Measurements from ENCODE around the gene SERTAD3. TPM values are rescaled to one million over a fixed set of nuclear protein-coding genes. Genes with fewer than 3 reads are reported as not detected.

SERTAD3 gene
- total RNA-seq, 5 donors from 2014 or later (not counting 1 experiment from before 2014, with no cell fraction given): 17.4 to 26.7 (median 24.7) TPM

DNA sequence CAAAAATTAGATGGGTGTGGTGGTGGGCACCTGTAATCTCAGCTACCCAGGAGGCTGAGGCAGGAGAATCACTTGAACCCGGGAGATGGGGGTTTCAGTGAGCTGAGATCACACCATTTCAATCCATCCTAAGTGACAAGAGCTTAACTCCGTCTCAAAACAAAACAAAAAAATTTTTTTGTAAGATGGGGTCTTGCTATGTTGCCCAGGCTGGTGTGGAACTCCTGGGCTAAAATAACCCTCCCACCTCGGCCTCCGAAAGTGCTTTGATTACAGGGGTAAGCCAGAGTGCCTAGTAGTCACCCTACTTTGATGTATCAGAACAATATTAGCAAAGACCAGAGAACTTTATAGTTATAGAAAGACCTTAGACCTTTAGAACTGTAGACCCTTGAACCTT lies 30.6 kb upstream of the SERTAD3 start:
- no CpG with 5 or more reads among the region's 4 CpGs for WGBS (ENCODE audit: insufficient coverage)
- no peak for ATAC-seq (replicated peaks in 1 of 4)
- no peak overlapping the region for H3K27ac Mint-ChIP-seq

DNA sequence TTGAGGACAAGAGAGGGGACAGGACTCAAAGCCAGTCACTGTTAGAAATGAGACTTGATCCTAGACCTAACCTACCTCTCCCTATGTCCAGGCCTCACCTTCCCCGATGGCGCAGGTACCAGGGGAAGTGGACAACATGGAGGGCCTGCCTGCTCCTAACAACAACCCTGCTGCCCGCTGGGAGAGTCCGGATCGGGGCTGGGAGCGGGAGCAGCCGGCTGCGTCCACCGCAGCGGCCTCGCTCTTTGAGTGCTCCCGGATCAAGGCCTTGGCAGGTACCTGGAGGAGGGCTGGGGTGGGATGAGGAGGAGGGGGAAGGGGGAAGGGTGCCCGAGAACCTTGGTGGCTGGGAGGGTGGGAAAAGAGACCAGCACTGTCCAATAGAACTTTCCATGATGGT lies 28.4 kb upstream of the SERTAD3 start:
- Mint-ChIP-seq H3K9me3 (no peaks in the 10 kb centered on the region), H3K27ac (no peak overlapping the region), H3K4me3 (no peak overlapping the region), H3K27me3 (peaks cover 4 to 16% of the 10 kb centered on the region in 2 donors), H3K4me1 (peaks cover 0 to 3% (median 0%) of the 10 kb centered on the region in 3 donors), H3K36me3 (no peaks in the 10 kb centered on the region)
- no peaks in the 10 kb centered on the region for H3K36me3 ChIP-seq (ENCODE audit: control insufficient read depth in 2 of 2, extremely low read depth in 1 of 2, insufficient read depth in 1 of 2, low read length in 1 of 2)
- no peak overlapping the region for H3K4me3 ChIP-seq (ENCODE audit: control insufficient read depth in 1 of 2, extremely low read depth in 1 of 2, low read length in 1 of 2)
- no peak for DNase-seq
- ChIA-PET POLR2A (no interaction called here), CTCF (no interaction called here)
- H3K9me3 ChIP-seq: no peaks in the 10 kb centered on the region
- H3K4me1 ChIP-seq (ENCODE audit: control insufficient read depth in 1 of 2, extremely low read depth in 1 of 2, insufficient read depth in 2 of 2, low read length in 2 of 2): peaks cover 0 to 1% of the 10 kb centered on the region in 2 experiments
- no peak overlapping the region for H3K27ac ChIP-seq (ENCODE audit: low read length)
- 100% methylated on average over 8 of the region's 13 CpGs for WGBS (ENCODE audit: insufficient coverage)
- ATAC-seq (replicated peaks in 1 of 4): no peak
- peaks cover 3 to 16% of the 10 kb centered on the region in 2 experiments for H3K27me3 ChIP-seq (replicated peaks in 1 of 2; ENCODE audit: control insufficient read depth in 2 of 2, extremely low read depth in 1 of 2, insufficient read depth in 2 of 2, low read length in 1 of 2)

More for the DNA sequence above, 30.6 kb upstream of the SERTAD3 start:
- Histone ChIP-seq H3K27ac (ENCODE audit: low read length) (no peak overlapping the region), H3K9me3 (no peaks in the 10 kb centered on the region), H3K36me3 (ENCODE audit: control insufficient read depth in 2 of 2, extremely low read depth in 1 of 2, insufficient read depth in 1 of 2, low read length in 1 of 2) (no peaks in the 10 kb centered on the region), H3K4me1 (ENCODE audit: control insufficient read depth in 1 of 2, extremely low read depth in 1 of 2, insufficient read depth in 2 of 2, low read length in 2 of 2) (no peaks in the 10 kb centered on the region), H3K4me3 (ENCODE audit: control insufficient read depth in 1 of 2, extremely low read depth in 1 of 2, low read length in 1 of 2) (no peak overlapping the region), H3K27me3 (replicated peaks in 1 of 2; ENCODE audit: control insufficient read depth in 2 of 2, extremely low read depth in 1 of 2, insufficient read depth in 2 of 2, low read length in 1 of 2) (peaks cover 0 to 4% of the 10 kb centered on the region in 2 experiments)
- Mint-ChIP-seq H3K27me3 (peaks cover 9 to 13% of the 10 kb centered on the region in 2 donors), H3K9me3 (no peaks in the 10 kb centered on the region), H3K4me1 (no peaks in the 10 kb centered on the region), H3K36me3 (no peaks in the 10 kb centered on the region), H3K4me3 (no peak overlapping the region)
- DNase-seq: no peak
- CTCF ChIA-PET: no interaction called here
- POLR2A ChIA-PET: no interaction called here

DNA sequence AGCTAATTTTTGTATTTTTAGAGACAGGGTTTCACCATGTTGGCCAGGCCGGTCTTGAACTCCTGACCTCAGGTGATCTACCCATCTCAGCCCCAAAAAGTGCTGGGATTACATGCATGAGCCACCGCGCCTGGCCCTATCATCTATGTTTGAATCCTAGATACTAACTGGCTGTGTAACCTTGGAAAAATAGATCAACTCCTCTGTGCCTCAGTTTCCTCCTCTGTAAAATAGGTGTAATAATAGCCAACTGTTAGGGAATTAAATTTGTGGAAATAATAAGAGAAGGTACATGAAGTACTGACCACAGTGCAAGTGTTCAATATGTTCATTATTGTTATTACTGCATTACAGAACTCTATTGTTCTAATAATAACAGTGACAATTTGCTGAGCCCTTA lies 27.0 kb upstream of the SERTAD3 start:
- CTCF ChIA-PET: no interaction called here
- 100% methylated on average over 1 of the region's 3 CpGs for WGBS (ENCODE audit: insufficient coverage)

DNA sequence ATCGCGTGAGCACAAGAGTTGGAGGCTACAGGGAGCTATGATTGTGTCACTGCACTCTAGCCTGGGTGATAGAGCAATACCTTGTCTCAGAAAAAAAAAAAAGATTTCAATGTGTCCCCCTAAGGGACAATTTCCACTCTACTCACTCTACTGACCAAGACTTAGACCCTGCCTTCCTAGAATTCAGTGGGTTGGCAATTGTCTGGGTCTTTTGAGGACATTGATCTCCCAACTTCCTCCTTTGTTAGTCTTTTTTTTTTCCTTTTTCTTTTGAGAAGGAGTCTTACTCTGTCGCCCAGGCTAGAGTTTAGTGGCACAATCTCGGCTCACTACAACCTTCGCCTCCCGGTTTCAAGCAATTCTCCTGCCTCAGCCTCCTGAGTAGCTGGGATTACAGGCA lies 24.9 kb upstream of the SERTAD3 start:
- no peaks in the 10 kb centered on the region for H3K9me3 ChIP-seq
- CTCF ChIA-PET: no interaction called here
- H3K4me3 ChIP-seq (ENCODE audit: control insufficient read depth in 1 of 2, extremely low read depth in 1 of 2, low read length in 1 of 2): no peak overlapping the region
- WGBS (ENCODE audit: insufficient coverage): 100% methylated on average over 2 of the region's 6 CpGs
- Mint-ChIP-seq H3K9me3 (no peaks in the 10 kb centered on the region), H3K27me3 (peaks cover 9 to 21% of the 10 kb centered on the region in 2 donors), H3K27ac (no peak overlapping the region), H3K4me3 (peak overlapping the region in 1 of 3 donors; percentile 44), H3K4me1 (peaks cover 24 to 27% (median 24%) of the 10 kb centered on the region in 3 donors), H3K36me3 (no peaks in the 10 kb centered on the region)
- no peak overlapping the region for H3K27ac ChIP-seq (ENCODE audit: low read length)
- peaks cover 11 to 32% of the 10 kb centered on the region in 2 experiments for H3K4me1 ChIP-seq (ENCODE audit: control insufficient read depth in 1 of 2, extremely low read depth in 1 of 2, insufficient read depth in 2 of 2, low read length in 2 of 2)
- POLR2A ChIA-PET: no interaction called here
- no peaks in the 10 kb centered on the region for H3K36me3 ChIP-seq (ENCODE audit: control insufficient read depth in 2 of 2, extremely low read depth in 1 of 2, insufficient read depth in 1 of 2, low read length in 1 of 2)
- H3K27me3 ChIP-seq (replicated peaks in 1 of 2; ENCODE audit: control insufficient read depth in 2 of 2, extremely low read depth in 1 of 2, insufficient read depth in 2 of 2, low read length in 1 of 2): peaks cover 3 to 24% of the 10 kb centered on the region in 2 experiments
- ATAC-seq (replicated peaks in 1 of 4) (no peak), DNase-seq (no peak)

More for the DNA sequence above, 27.0 kb upstream of the SERTAD3 start:
- H3K9me3 ChIP-seq: no peaks in the 10 kb centered on the region
- POLR2A ChIA-PET: no interaction called here
- H3K4me1 ChIP-seq (ENCODE audit: control insufficient read depth in 1 of 2, extremely low read depth in 1 of 2, insufficient read depth in 2 of 2, low read length in 2 of 2): peaks cover 6 to 13% of the 10 kb centered on the region in 2 experiments
- H3K36me3 ChIP-seq (ENCODE audit: control insufficient read depth in 2 of 2, extremely low read depth in 1 of 2, insufficient read depth in 1 of 2, low read length in 1 of 2): no peaks in the 10 kb centered on the region
- Mint-ChIP-seq H3K4me3 (no peak overlapping the region), H3K9me3 (no peaks in the 10 kb centered on the region), H3K36me3 (no peaks in the 10 kb centered on the region), H3K27me3 (peaks cover 9 to 23% of the 10 kb centered on the region in 2 donors), H3K4me1 (peaks cover 7 to 9% (median 8%) of the 10 kb centered on the region in 3 donors), H3K27ac (no peak overlapping the region)
- H3K4me3 ChIP-seq (ENCODE audit: control insufficient read depth in 1 of 2, extremely low read depth in 1 of 2, low read length in 1 of 2): no peak overlapping the region
- H3K27me3 ChIP-seq (replicated peaks in 1 of 2; ENCODE audit: control insufficient read depth in 2 of 2, extremely low read depth in 1 of 2, insufficient read depth in 2 of 2, low read length in 1 of 2): peaks cover 3 to 24% of the 10 kb centered on the region in 2 experiments
- no peak for DNase-seq
- ATAC-seq (replicated peaks in 1 of 4): no peak
- H3K27ac ChIP-seq (ENCODE audit: low read length): no peak overlapping the region

GRCh38 chr19:40466985-40467734 lies 23.0 kb upstream of the SERTAD3 start, which contains the start of gene SPTBN4:
TSS of gene SPTBN4 (plus strand) at chr19:40467001. CDS start at chr19:40472622, 5,621 bp downstream.
- H3K4me3 Mint-ChIP-seq: peak within 1 kb of the TSS; percentile 76 to 92 (median 83)
- peak within 1 kb of the TSS; percentile 81 for H3K27ac ChIP-seq (ENCODE audit: low read length)

GRCh38 chr19:40466219-40466984 lies 22.3 kb upstream of the SERTAD3 start:
- peak overlapping the region; percentile 76 to 92 (median 83) for H3K4me3 Mint-ChIP-seq
- H3K9me3 Mint-ChIP-seq: no peaks in the 10 kb centered on the region
- Histone ChIP-seq H3K9me3 (no peaks in the 10 kb centered on the region), H3K36me3 (ENCODE audit: control insufficient read depth in 2 of 2, extremely low read depth in 1 of 2, insufficient read depth in 1 of 2, low read length in 1 of 2) (no peaks in the 10 kb centered on the region), H3K4me3 (ENCODE audit: control insufficient read depth in 1 of 2, extremely low read depth in 1 of 2, low read length in 1 of 2) (peak overlapping the region; percentile 62 to 73), H3K27ac (ENCODE audit: low read length) (peak overlapping the region; percentile 81), H3K27me3 (replicated peaks in 1 of 2; ENCODE audit: control insufficient read depth in 2 of 2, extremely low read depth in 1 of 2, insufficient read depth in 2 of 2, low read length in 1 of 2) (peaks cover 3 to 24% of the 10 kb centered on the region in 2 experiments), H3K4me1 (ENCODE audit: control insufficient read depth in 1 of 2, extremely low read depth in 1 of 2, insufficient read depth in 2 of 2, low read length in 2 of 2) (peaks cover 11 to 32% of the 10 kb centered on the region in 2 experiments)
- ChIA-PET CTCF (interaction anchor here (0.5 to 1.7 kb wide), 8 partner anchors 24 to 312 kb away, joined by 3 to 18 read pairs (median 4); partner anchors contain the start of genes C19orf47 (in 1 of the 2), PLD3 (in 1 of the 2), RAB4B (in 1 of the 2) and SERTAD1 (in 1 of the 2)), POLR2A (interaction anchor here in 1 of 2 donors (0.6 to 1.8 kb wide), 5 partner anchors 23 to 655 kb away, joined by 3 to 9 read pairs (median 3); partner anchors contain the start of gene SERTAD1)
- H3K27ac Mint-ChIP-seq: peak overlapping the region; percentile 23 to 68
- ATAC-seq (replicated peaks in 1 of 4): peak; percentile 36 to 59 (median 46)
- H3K27me3 Mint-ChIP-seq: peaks cover 9 to 21% of the 10 kb centered on the region in 2 donors
- DNase-seq: peak in 32 of 35 experiments; percentile 20 to 91 (median 78)
- WGBS (ENCODE audit: insufficient coverage): 7% methylated on average over 46 of the region's 48 CpGs
- H3K36me3 Mint-ChIP-seq: no peaks in the 10 kb centered on the region
- H3K4me1 Mint-ChIP-seq: peaks cover 24 to 32% (median 24%) of the 10 kb centered on the region in 3 donors

More at GRCh38 chr19:40466985-40467734, 23.0 kb upstream of the SERTAD3 start, which contains the start of gene SPTBN4:
- Histone ChIP-seq H3K27me3 (replicated peaks in 1 of 2; ENCODE audit: control insufficient read depth in 2 of 2, extremely low read depth in 1 of 2, insufficient read depth in 2 of 2, low read length in 1 of 2) (peaks cover 3 to 24% of the 10 kb centered on the region in 2 experiments), H3K4me1 (ENCODE audit: control insufficient read depth in 1 of 2, extremely low read depth in 1 of 2, insufficient read depth in 2 of 2, low read length in 2 of 2) (peaks cover 11 to 32% of the 10 kb centered on the region in 2 experiments), H3K9me3 (no peaks in the 10 kb centered on the region), H3K36me3 (ENCODE audit: control insufficient read depth in 2 of 2, extremely low read depth in 1 of 2, insufficient read depth in 1 of 2, low read length in 1 of 2) (no peaks in the 10 kb centered on the region), H3K4me3 (ENCODE audit: control insufficient read depth in 1 of 2, extremely low read depth in 1 of 2, low read length in 1 of 2) (peak within 1 kb of the TSS; percentile 62 to 73)
- Mint-ChIP-seq H3K4me1 (peaks cover 24 to 28% (median 24%) of the 10 kb centered on the region in 3 donors), H3K9me3 (no peaks in the 10 kb centered on the region), H3K27ac (peak within 1 kb of the TSS; percentile 23 to 68), H3K27me3 (peaks cover 9 to 21% of the 10 kb centered on the region in 2 donors), H3K36me3 (no peaks in the 10 kb centered on the region)
- ChIA-PET POLR2A (interaction anchor here (0.5 to 1.8 kb wide), 3 partner anchors 24 to 654 kb away, joined by 4 to 9 read pairs (median 4); no protein-coding TSS in a partner anchor), CTCF (interaction anchor here (0.7 to 1.7 kb wide), 3 partner anchors 42 to 967 kb away, joined by 3 to 6 read pairs (median 3); no protein-coding TSS in a partner anchor)
- WGBS (ENCODE audit: insufficient coverage): 2% methylated on average over 56 of the region's 87 CpGs
- DNase-seq (peak in 4 of 35 experiments; percentile 7 to 16 (median 12)), ATAC-seq (replicated peaks in 1 of 4) (no peak)

Measured in T-cell (primary cell).